Cardiac septum (tissue), 1 donor: ENCODE measurements around the gene SMIM35. TPM values are rescaled to one million over a fixed set of nuclear protein-coding genes. Genes with fewer than 3 reads are reported as not detected.
"Not testable (repeated sequence)": the region's sequence is repeated elsewhere in the genome, so short reads cannot be mapped to it uniquely, and the experiment has no call there.

Experiments used
- DNase-seq: peaks from one replicate; pipeline ENCODE4 v3.0.0-alpha.2; 2020; ENCODE audit warnings: low spot score
- intact Hi-C: fragments of 100-400 bp; cut with DNase I; formaldehyde crosslinking; loops from one replicate; pipeline ENCODE4 v1.14.0; 2022
- total RNA-seq: library from RNA; stranded (reverse); fragmentation: NEBNext Ultra II Directional; extraction: Animal tissue kit (Norgen Biotek cat#: 25700); gene quantifications from one replicate; pipeline ENCODE4 v1.2.1, GENCODE V29; 2021
- donor health status: DM: no; HTN: no; CAD: no.

The SMIM35 gene
- total RNA-seq, 1 donor from 2014 or later, result not detected

DNA sequence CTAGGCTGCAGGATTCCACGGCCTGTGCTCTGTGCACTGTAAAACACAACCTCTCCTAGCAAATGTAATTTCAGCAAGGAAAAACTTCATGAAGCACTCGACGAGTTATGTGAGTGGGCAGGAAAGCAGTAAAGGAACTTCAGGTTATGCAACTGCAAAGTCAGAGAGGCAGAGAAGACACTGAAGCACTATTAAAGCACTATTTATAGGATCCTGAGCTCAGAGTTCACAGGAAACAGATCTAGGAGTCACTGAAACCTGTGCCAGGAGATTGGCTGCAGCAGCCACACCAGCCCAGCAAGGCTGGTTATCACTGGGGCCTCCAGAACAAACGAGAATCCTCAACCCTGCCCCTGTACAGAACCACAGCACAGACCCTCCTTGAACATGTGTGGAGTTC lies 2.5 kb downstream of the SMIM35 start:
- DNase-seq, result no peak
- intact Hi-C loops, result no loop called here

DNA sequence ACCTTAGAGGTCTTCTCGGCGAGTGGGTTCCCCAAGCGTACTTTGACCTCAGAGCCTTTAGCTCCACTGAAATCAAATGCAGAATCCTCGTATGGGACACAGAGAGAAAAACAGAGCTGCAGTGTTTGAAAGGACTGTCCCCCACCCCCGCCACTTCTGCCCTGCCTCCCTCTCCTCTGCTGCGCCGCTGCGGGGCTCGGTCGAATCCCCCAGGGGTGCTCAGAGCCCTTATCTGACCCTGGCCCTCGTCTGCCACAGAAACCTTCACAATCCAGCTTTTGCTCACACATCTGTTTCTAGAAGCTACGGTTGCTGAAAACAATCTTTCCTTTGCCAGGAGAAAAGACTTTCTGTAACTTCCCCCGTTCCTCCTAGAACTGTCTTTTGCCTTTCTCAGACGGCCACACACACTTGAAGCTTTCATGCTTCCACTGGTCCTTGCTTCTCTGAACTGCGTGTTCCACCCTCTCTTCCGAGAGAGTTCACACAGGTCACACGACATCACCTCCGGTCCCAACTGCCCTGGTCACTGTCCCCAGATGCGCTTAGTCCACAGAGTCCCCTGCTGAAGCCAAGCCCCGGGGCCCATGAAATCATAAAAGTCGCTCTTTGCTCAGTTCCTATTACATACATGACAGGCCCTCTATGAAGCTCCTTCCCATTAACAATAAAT lies 3.7 kb downstream of the SMIM35 start:
- DNase-seq, result no peak
- intact Hi-C loops, result no loop called here

DNA sequence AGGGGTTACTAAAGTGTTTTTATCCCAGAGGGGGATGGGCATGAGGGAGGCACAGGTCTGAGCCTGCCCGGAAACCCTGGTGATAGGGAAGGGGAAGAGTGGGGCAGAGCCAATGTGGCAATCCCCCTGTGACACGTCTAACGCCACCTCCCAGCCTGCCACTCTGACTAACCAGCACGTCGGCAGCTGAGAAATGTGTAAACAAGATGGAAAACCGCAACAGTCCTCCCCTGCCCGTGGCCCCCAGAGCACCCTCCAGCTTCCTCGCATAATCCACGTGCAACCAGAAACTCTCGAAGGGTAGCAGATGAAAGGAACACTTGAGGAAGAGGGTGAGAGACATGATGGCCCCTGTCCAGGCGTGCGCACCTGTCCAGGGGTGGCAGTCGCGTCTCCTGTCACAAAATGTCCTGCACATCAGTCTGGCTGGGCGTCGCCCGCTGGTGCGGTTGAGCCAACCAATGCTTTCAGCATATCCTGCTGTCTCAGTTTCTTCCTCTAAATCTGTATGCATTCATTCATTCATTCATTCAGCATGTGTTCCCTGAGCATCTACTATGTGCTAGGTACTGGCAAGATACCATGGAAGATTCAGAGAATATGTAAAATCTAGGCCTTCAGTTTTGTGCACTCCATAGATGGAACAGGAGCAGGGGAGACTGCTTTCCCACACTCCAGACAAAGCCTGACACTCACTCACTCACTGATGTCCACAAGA lies 5.4 kb downstream of the SMIM35 start:
- no peak for DNase-seq

DNA sequence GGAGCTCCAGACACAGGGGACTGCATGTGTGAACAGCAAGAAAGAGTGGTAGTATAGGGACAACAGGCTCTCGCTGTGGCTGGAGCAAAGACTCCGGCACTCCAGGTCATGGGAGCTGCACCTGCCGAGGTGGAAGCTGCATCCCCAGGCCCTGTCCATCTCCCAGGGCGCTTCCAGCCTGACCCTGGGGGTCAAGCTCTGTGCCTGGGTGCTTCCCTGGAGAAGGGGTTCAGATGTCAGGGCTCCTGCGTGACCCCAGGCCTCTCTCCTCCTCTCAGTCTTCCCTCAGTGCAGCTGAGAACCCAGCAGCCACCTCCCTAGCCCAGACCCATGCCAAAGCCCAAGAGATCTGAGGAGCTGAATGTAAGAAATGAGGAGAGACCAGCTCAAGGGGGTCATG lies 6.5 kb downstream of the SMIM35 start:
- intact Hi-C loops, result no loop called here

More for the DNA sequence above, 5.4 kb downstream of the SMIM35 start:
- intact Hi-C loops, result no loop called here

DNA sequence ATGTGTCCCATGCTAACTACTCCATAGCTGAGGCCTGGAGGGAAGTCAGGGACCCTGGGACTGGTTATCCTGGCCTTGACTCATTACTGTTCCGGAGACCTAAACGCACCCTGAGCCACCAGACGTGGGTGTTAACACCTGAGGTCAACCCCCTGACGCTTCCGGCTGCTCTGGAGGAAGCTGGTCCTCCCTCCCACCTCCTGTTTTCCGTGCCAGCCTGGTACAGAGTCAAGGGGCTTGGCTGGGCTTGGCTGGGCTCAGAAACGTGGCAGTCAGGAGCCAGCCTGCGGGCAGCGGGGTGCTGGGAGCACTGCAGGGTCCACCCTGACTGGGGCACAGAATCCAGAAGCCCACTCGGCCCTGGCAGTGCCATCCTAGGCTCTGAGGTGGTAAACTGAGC lies 7.3 kb downstream of the SMIM35 start:
- DNase-seq, result no peak
- intact Hi-C loops, result no loop called here

More for the DNA sequence above, 6.5 kb downstream of the SMIM35 start:
- DNase-seq, result no peak

DNA sequence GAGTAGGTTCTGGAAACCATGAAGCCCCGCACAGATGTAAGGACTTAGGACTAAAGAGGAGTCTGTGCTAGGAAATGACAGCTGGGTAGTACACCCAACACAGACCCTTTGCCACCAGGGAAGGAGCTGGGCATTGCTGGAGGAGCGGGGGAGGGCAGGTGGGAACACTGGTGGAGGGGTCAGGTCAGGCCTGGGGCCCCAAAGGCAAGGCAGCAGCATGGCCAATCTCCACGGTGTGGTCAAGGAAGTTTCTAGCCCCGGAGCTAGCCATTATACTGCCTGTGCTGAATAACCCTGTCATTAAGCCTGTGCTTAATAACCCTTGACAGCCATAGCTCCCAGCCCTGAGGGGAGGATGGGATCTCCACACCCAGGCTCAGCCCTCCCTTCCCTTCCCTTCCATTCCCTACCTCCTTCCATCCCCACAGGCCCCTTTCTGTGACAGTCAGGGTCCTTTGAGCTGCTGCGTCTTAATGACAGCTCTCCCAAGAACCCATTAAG lies 7.8 kb downstream of the SMIM35 start:
- no peak for DNase-seq
- intact Hi-C loops, result no loop called here

DNA sequence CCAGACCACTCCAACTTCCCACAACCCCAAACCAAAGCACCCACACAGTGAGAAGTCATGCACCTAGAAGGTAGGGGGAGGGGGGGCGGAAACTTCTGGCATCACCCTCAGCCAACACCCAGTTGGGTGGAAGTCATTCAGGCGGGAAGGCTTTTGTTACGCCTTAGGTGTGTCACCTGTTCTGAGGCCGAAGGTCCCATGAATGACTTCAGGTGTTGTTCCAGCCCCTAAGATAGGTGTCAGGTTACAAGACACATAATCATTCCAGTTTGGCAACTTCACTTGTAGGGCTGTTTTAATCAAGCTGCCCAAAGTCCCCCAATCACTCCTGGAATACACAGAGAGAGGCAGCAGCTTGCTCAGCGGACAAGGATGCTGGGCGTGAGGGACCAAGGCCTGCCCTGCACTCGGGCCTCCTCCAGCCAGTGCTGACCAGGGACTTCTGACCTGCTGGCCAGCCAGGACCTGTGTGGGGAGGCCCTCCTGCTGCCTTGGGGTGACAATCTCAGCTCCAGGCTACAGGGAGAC lies 9.9 kb downstream of the SMIM35 start, which contains the start of gene TMPRSS4:
Gene TMPRSS4, plus strand, starts transcription at position 325 of the 528 bp plus-strand sequence. CDS start 225 bp downstream, outside the sequence.
- DNase-seq, result no peak
- intact Hi-C loops, result no loop called here

DNA sequence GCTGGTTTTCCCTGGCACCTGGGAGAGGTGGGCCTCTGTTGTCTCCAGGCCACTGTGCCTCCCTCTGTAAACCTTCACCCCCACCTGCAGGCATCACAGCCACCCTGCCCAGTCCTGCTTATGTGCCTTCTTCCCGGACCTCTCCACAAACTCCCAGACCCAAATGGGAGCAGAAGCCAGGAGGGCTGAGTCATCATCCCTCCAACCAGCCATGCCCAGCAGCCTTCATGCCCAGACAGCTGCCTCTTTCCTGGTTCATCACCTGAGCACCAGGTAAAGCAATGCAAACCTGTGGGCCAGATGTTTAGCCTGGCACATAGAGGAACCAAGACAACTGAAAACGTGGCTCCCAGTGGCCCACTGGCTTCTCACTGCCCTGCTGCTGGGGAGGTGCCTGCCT lies 12.0 kb downstream of the SMIM35 start:
- intact Hi-C loops, result no loop called here
- no peak for DNase-seq

DNA sequence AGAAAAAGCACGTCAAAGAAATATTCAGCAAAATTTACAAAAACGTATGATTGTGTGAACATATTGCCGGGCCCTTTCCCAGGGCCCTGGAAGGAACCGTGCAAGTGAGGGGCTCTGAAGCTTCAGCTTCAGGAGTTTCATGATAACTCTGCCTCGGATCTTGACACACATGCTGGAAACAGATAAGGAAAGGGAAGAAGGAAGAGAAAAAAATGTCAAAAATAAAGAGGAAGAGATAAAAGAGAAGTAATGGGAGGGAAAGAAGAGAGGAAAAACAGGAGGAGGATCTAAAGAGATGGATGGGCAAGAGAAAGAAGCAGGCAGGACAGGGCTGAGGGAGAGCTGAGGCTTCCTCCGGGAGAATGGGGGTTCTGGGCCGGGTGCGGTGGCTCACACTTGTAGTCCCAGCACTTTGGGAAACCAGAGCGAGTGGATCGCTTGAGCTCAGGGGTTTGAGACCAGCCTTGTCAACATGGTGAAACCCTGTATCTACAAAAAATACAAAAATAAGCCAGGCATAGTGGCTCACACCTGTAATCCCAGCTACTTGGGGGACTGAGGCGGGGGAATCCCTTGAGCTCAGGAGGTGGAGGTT lies 12.6 kb downstream of the SMIM35 start:
- DNase-seq, result no peak
- intact Hi-C loops, result no loop called here

DNA sequence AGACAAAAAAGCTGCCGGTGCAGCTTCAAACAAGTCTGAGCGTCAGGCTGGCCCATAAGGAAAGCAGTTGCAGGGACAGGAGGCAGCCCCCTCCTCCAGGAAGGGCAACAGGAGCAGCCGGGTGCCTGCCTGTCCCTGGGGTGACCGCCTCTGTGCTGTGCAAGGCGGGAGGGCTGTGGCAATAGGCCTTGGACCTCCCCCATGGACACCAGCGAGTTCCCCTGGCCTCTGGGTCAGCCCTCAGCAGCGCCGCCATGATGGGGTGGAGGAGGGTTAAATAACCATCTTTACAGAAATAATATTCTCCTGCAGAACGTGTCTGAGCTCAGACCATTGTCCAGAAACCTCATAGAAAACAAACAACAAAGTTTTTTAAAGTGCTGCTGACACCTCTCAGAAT lies 13.2 kb downstream of the SMIM35 start:
- no peak for DNase-seq
- intact Hi-C loops, result no loop called here

DNA sequence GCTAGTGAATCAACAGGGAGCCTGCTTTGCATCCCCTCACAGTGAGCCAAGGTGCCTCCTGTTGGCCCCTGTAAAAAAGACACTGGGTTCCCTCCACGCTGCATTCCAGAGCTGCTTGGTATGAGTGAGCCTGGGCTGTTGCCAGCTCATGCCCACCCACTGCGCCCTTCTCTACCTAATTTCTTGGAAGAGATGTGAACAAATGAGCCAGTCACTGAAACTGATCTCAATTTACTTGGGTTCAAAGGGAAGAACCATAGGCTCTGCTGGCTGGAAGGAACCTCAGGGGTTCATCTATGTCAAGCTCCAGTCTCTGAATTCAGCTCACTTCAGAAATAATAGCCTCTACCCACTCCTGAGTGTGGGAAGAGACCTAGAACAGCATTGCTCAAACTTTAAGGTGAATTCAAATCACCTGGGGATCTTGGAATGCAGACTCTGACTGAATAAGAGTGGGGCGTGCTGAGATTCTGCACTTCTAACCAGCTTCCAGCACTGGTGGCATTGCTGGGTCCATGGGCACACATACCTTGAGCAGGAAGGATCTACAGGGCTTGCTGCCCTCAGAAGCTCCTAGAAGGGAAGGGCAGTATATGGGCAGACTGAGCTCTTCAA lies 15.2 kb downstream of the SMIM35 start:
- DNase-seq, result no peak
- intact Hi-C loops, result no loop called here

DNA sequence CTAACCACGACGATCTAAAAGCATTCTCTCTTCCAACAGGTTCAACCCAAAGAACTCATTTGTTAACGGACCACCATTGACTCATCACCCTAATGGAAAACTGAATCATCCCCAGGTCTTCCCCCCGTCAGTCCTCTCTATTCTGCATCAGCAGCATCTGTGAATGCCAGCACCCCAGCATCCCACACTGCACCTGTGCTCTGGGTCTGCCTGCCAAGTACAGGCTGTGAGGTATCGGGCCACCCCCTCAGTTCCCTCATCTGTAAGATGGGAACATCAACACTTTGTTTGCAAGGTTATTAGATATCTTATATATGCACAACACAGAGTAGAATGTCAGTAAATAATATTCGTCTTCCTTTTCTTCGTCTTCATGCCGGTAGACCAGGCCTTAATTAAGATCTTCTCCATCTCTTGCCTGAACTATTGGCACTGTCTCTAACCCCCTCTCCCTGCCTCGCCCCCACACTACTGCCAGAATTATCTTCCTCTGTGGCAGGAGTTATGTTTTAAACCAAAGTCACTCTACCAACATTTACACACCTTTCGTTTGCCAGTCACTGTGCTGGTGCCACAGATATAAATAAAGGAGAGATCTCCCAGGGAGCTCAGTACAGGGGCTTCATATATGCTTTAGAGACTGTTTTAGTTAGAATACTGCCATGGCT lies 17.7 kb downstream of the SMIM35 start:
- intact Hi-C loops, result no loop called here
- no peak for DNase-seq

DNA sequence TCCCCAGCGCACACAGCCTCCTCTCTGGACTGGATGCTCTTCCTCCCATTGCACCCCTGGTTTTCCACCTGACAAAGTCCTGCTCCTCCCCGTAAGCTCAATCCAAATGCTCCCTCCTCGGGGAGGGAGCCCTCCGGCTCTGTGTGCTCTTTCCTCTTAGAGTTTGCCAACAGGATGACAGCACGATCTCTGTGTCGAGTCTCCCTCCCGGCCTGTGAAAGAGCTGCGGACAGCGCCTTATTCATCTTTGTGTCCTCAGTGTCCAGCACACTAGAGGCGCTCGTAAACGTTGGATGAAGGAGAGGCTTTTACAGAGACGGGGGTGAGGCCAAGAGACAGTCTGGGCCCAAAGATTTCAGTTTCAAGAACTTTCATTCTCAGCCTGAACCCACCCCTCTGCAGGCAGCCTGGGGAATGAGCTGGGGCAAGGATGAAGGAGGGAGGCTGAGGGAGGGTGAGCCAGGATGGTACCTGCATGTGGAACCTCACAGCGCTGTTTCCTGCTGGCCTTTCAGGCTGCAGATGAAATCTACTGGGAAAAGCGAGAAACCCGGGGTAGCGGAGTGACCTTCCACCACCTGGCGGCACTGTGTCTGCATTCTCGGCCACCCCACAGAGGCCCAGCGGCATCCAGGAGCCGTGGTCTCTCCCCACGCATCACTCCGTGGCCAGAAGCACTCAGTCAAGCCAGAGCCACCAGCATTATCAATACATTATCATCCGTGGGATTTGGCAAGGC lies 18.4 kb downstream of the SMIM35 start:
- DNase-seq, result no peak
- intact Hi-C loops, result no loop called here

DNA sequence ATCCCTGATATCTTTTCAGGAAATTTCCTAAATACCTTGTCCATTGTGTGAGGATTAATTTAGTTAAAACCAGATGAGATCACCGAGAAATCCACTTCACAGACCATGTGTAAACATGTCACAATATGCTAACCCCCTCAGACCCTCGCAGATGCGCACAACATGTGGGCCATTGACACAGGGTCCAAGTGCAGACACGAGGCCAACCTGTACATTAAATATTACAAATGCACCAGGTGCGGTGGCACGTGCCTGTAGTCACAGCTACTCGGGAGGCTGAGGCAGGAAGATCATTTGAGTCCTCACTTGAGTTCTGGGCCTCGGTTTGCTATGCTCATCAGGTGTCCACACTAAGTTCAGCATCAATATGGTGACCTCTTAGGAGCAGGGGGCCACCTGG lies 19.8 kb downstream of the SMIM35 start:
- no peak for DNase-seq
- intact Hi-C loops, result no loop called here

DNA sequence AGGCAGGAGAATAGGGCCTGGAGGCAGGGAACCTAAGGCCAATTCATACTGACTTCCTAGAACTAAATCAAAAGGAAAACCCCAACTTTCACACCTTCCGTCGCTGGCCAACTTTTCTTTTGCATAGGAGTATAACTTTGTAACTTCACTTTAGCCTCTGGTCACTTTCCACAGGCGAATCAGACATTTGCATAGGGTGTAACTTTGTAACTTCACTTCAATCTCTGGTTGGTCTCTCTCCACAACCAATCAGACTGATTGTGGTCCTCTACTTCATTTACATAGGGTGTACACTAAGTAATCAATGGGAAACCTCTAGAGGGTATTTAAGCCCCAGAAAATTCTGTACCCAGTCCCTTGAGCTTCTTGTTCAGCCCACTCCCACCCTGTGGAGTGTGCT lies 21.4 kb downstream of the SMIM35 start:
- DNase-seq, result no peak

DNA sequence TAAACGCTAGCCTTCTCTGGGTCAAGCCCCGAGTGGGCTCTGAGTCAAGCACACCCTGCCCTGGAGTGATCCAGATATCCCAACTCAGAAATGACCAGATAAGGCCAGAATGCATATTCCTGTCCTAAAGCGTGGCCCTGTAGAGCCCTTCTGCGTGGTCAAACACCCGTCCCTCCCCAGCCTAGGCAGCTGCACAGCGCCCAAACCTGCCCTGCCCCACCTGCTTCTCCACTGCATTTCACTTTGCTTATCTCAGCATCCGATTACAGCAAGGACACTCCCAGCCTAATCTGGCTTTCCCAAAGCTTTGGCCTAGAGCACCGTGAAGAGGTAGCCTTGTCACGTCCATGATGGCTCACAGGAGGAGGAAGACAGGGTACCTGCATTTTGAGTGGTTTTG lies 21.8 kb downstream of the SMIM35 start:
- intact Hi-C loops, result no loop called here

More for the DNA sequence above, 21.4 kb downstream of the SMIM35 start:
- intact Hi-C loops, result no loop called here

DNA sequence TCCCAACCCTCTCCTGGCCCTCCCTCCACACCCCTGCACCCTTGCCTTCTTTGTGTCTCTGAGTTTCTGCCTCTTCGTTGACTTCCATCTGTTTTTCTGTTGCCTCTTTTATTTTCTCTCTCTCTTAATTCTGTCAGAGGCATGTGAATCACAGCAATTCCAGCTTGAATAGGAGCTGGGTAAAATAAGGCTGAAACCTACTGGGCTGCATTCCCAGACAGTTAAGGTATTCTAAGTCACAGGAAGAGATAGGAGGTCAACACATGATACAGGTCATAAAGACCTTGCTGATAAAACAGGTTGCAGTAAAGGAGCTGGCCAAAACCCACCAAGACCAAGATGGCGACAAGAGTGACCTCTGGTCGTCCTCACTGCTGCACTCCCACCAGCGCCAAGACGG lies 24.1 kb downstream of the SMIM35 start:
- DNase-seq, result peak; percentile 14
- intact Hi-C loops, result not testable (repeated sequence)

More for the DNA sequence above, 21.8 kb downstream of the SMIM35 start:
- peak; percentile 9 for DNase-seq

DNA sequence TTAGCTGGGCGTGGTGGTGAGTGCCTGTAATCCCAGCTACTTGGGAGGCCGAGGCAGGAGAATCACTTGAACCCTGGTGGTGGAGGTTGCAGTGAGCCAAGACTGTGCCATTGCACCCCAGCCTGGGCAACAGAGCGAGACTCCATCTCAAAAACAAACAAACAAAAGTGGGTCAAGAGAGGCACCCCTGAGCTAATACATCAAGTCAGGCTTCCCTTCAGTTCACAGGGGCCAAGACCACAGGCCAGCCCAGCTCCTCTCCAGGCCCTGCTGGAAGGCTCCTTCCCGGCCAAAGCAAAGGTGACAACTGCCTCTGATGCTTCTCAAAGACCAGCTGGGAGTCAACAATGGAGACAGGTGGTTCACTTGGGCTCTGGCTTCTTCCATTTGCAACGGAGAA lies 24.6 kb downstream of the SMIM35 start:
- DNase-seq, result peak; percentile 54
- intact Hi-C loops, result not testable (repeated sequence)
